HepG2 (cell line): ENCODE data around the gene UBE2E1. TPM values are rescaled to one million over a fixed set of nuclear protein-coding genes. Genes with fewer than 3 reads are reported as not detected.

Source experiments
- IRX3 ChIP-seq: sonication (generic); formaldehyde crosslinking; IDR thresholded peaks from 2 replicates; pipeline ENCODE4 v1.8.1; 2023; ENCODE audit warnings: mild to moderate bottlenecking, low read depth, missing genetic modification reagents, borderline replicate concordance
- KLF11 ChIP-seq: IDR thresholded peaks from 2 replicates; pipeline ENCODE4 v1.6.1; 2016; ENCODE audit warnings: missing compliant biosample characterization
- KMT2B ChIP-seq: IDR thresholded peaks from 2 replicates; pipeline ENCODE4 v1.6.1; 2016; ENCODE audit warnings: missing genetic modification reagents, missing compliant biosample characterization
- PAX8 ChIP-seq: sonication (generic); formaldehyde crosslinking; IDR thresholded peaks from 2 replicates; pipeline ENCODE4 v1.8.0; 2022; ENCODE audit warnings: mild to moderate bottlenecking, missing genetic modification reagents, borderline replicate concordance
- POLR2G ChIP-seq: fragments of 200-400 bp; formaldehyde crosslinking; IDR thresholded peaks from 2 replicates; pipeline ENCODE4 v1.6.1; 2018; ENCODE audit warnings: mild to moderate bottlenecking, low read depth, low read length, moderate library complexity
- RBFOX2 ChIP-seq: fragments of 200-400 bp; formaldehyde crosslinking; IDR thresholded peaks from 2 replicates; pipeline ENCODE4 v1.6.1; 2017; ENCODE audit warnings: low read depth, mild to moderate bottlenecking, low read length
- SMAD3 ChIP-seq: sonication (generic); formaldehyde crosslinking; IDR thresholded peaks from 2 replicates; pipeline ENCODE4 v1.4.0; 2020; ENCODE audit warnings: missing genetic modification reagents
- SOX5 ChIP-seq: IDR thresholded peaks from 2 replicates; pipeline ENCODE4 v1.6.1; 2016; ENCODE audit warnings: borderline replicate concordance
- SOX6 ChIP-seq, 2 experiments: fragments of 450-650 bp in 1 of 2; sonication (generic) in 1 of 2; formaldehyde crosslinking in 1 of 2; IDR thresholded peaks; 2 replicates each; pipeline versions ENCODE4 v1.4.0 to v1.6.1; 2017 to 2020; ENCODE audit warnings: antibody characterized with exemption in 1 of 2, mild to moderate bottlenecking in 1 of 2, missing genetic modification reagents in 1 of 2
- TAF1 ChIP-seq: sonication (generic); formaldehyde crosslinking; IDR thresholded peaks from 2 replicates; pipeline ENCODE4 v1.4.0; 2020; ENCODE audit warnings: missing genetic modification reagents
- TBP ChIP-seq: sonication (generic); formaldehyde crosslinking; IDR thresholded peaks from 2 replicates; pipeline ENCODE4 v1.5.0; 2020; ENCODE audit warnings: missing genetic modification reagents
- ZBTB38 ChIP-seq: sonication (generic); formaldehyde crosslinking; IDR thresholded peaks from 2 replicates; pipeline ENCODE4 v1.5.1; 2020; ENCODE audit warnings: mild to moderate bottlenecking, missing genetic modification reagents
- ZNF333 ChIP-seq: sonication (generic); formaldehyde crosslinking; IDR thresholded peaks from 2 replicates; pipeline ENCODE4 v1.4.0; 2020; ENCODE audit warnings: mild to moderate bottlenecking, missing genetic modification reagents, borderline replicate concordance
- ZNF777 ChIP-seq: sonication (generic); formaldehyde crosslinking; IDR thresholded peaks from 2 replicates; pipeline ENCODE4 v1.4.0; 2020; ENCODE audit warnings: missing genetic modification reagents
- ZSCAN21 ChIP-seq: sonication (generic); formaldehyde crosslinking; IDR thresholded peaks from 2 replicates; pipeline ENCODE4 v1.8.0; 2022; ENCODE audit warnings: mild to moderate bottlenecking, missing genetic modification reagents, moderate library complexity, borderline replicate concordance
- polyA plus RNA-seq, 8 experiments: library from polyadenylated mRNA; depleted of rRNA in 3 of 8; stranded (reverse) in 7 of 8; unstranded in 1 of 8; fragments of >200 nt; fragmentation: Illumina TruSeq in 4 of 8; extraction: Trizol in 4 of 8; gene quantifications; 2 replicates each; pipeline versions ENCODE4 v1.2.1 to v1.2.3, GENCODE V29; 2011 to 2016; ENCODE audit warnings: low read depth in 4 of 8, missing spikeins in 1 of 8, mixed read lengths in 1 of 8; ENCODE audit not compliant: insufficient read depth in 1 of 8
- total RNA-seq, 5 experiments: library from RNA; depleted of rRNA; stranded (reverse); fragments of >200 nt; fragmentation: Illumina TruSeq; extraction: Trizol; gene quantifications; 2 replicates each; pipeline ENCODE4 v1.2.3, GENCODE V29; 2016; ENCODE audit warnings: low read depth in 1 of 5
- TF ChIP-seq, protein P1 (sequence below): sonication (generic); formaldehyde crosslinking; IDR thresholded peaks from 2 replicates; pipeline ENCODE4 v1.5.0; 2020; ENCODE audit warnings: mild to moderate bottlenecking, missing genetic modification reagents, borderline replicate concordance
- TF ChIP-seq, protein P2 (sequence below): sonication (generic); formaldehyde crosslinking; IDR thresholded peaks from 2 replicates; pipeline ENCODE4 v1.4.0; 2020; ENCODE audit warnings: mild to moderate bottlenecking, missing genetic modification reagents
- TF ChIP-seq, protein P3 (sequence below): sonication (generic); formaldehyde crosslinking; IDR thresholded peaks from 2 replicates; pipeline ENCODE4 v1.5.0; 2020; ENCODE audit warnings: mild to moderate bottlenecking, missing genetic modification reagents
- TF ChIP-seq, protein P4 (sequence below): sonication (generic); formaldehyde crosslinking; IDR thresholded peaks from 2 replicates; pipeline ENCODE4 v1.4.0; 2020; ENCODE audit warnings: missing genetic modification reagents

UBE2E1 gene
- total and polyA plus RNA-seq, 2 of the 13 experiments (the other 11 are each of a cell fraction or from before 2014, with no cell fraction given), result 55.4 to 61.8 TPM

DNA sequence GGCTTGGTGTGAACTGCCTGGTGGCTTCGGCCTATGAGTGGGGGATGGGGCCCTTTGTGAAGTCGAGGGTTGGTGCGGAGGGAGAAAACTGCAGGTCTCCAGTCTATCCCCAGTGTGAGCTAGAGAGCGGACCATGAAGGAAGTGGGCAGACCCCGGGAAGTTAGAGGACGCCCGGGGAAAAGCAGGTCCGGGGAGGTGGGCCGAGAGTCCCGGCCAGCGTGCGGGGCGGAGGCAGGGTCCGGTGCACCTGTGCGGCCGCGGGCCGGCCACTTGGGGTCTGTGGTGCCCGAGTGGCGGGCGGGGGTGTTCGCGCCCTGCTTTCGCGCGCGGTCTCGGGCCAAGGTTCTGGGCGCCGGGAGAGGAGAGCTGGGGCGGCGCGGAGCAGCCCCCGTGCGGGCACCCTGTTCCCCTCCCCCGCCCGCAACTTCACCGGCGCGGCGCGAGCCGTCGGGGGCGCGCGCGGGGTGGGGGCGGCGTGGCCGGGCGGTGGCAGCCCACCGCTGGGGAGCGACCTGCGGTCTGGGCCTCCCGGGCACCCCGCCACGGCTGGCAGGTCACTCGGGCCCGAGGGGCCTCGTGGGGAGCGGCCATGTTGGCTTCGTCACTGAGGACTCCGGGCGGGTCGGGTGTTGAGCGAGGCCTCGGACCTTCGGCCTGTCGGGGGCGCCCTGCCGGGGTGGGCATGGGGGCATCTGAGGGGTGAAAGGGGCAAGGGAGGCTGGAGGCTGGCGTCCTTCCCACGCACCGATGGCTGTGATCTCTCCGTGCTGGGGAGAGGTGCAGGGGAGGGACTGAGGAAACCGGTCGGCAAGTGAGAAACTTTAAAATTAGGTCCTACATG, 4.8 kb downstream of the UBE2E1 start (continued):
- TF ChIP-seq, protein P1, sequence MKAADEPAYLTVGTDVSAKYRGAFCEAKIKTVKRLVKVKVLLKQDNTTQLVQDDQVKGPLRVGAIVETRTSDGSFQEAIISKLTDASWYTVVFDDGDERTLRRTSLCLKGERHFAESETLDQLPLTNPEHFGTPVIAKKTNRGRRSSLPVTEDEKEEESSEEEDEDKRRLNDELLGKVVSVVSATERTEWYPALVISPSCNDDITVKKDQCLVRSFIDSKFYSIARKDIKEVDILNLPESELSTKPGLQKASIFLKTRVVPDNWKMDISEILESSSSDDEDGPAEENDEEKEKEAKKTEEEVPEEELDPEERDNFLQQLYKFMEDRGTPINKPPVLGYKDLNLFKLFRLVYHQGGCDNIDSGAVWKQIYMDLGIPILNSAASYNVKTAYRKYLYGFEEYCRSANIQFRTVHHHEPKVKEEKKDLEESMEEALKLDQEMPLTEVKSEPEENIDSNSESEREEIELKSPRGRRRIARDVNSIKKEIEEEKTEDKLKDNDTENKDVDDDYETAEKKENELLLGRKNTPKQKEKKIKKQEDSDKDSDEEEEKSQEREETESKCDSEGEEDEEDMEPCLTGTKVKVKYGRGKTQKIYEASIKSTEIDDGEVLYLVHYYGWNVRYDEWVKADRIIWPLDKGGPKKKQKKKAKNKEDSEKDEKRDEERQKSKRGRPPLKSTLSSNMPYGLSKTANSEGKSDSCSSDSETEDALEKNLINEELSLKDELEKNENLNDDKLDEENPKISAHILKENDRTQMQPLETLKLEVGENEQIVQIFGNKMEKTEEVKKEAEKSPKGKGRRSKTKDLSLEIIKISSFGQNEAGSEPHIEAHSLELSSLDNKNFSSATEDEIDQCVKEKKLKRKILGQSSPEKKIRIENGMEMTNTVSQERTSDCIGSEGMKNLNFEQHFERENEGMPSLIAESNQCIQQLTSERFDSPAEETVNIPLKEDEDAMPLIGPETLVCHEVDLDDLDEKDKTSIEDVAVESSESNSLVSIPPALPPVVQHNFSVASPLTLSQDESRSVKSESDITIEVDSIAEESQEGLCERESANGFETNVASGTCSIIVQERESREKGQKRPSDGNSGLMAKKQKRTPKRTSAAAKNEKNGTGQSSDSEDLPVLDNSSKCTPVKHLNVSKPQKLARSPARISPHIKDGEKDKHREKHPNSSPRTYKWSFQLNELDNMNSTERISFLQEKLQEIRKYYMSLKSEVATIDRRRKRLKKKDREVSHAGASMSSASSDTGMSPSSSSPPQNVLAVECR, result peak; percentile 29; the same call in 1 of the 2 replicates
- TF ChIP-seq TBP (CRISPR knock-in tag) (no peak), ZNF333 (CRISPR knock-in tag) (no peak), ZBTB38 (CRISPR knock-in tag) (0 out of 2 replicates have a peak, but pooled peaks have one; percentile 5), RBFOX2 (peak; percentile 80), PAX8 (CRISPR knock-in tag) (0 out of 2 replicates have a peak, but pooled peaks have one; percentile 24), SOX6 (IDR thresholded peaks at IDR 0.05) (no peak), SOX6 (CRISPR knock-in tag; IDR thresholded peaks at IDR 0.05) (no peak), ZSCAN21 (peak; percentile 35; the same call in 1 of the 2 replicates), POLR2G (peak; percentile 64), KMT2B (CRISPR knock-in tag) (peak; percentile 49), KLF11 (CRISPR knock-in tag) (peak; percentile 38; the same call in 1 of the 2 replicates), IRX3 (CRISPR knock-in tag) (peak; percentile 26; the same call in 1 of the 2 replicates), ZNF777 (CRISPR knock-in tag) (peak; percentile 33; the same call in 1 of the 2 replicates), SMAD3 (CRISPR knock-in tag) (no peak), TAF1 (CRISPR knock-in tag) (peak; percentile 59), SOX5 (CRISPR knock-in tag) (peak; percentile 8; the same call in 1 of the 2 replicates)
- TF ChIP-seq, protein P2, sequence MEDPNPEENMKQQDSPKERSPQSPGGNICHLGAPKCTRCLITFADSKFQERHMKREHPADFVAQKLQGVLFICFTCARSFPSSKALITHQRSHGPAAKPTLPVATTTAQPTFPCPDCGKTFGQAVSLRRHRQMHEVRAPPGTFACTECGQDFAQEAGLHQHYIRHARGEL (CRISPR knock-in tag), result no peak
- TF ChIP-seq, protein P3, sequence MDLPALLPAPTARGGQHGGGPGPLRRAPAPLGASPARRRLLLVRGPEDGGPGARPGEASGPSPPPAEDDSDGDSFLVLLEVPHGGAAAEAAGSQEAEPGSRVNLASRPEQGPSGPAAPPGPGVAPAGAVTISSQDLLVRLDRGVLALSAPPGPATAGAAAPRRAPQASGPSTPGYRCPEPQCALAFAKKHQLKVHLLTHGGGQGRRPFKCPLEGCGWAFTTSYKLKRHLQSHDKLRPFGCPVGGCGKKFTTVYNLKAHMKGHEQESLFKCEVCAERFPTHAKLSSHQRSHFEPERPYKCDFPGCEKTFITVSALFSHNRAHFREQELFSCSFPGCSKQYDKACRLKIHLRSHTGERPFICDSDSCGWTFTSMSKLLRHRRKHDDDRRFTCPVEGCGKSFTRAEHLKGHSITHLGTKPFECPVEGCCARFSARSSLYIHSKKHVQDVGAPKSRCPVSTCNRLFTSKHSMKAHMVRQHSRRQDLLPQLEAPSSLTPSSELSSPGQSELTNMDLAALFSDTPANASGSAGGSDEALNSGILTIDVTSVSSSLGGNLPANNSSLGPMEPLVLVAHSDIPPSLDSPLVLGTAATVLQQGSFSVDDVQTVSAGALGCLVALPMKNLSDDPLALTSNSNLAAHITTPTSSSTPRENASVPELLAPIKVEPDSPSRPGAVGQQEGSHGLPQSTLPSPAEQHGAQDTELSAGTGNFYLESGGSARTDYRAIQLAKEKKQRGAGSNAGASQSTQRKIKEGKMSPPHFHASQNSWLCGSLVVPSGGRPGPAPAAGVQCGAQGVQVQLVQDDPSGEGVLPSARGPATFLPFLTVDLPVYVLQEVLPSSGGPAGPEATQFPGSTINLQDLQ (CRISPR knock-in tag), result 0 out of 2 replicates have a peak, but pooled peaks have one; percentile 52
- TF ChIP-seq, protein P4, sequence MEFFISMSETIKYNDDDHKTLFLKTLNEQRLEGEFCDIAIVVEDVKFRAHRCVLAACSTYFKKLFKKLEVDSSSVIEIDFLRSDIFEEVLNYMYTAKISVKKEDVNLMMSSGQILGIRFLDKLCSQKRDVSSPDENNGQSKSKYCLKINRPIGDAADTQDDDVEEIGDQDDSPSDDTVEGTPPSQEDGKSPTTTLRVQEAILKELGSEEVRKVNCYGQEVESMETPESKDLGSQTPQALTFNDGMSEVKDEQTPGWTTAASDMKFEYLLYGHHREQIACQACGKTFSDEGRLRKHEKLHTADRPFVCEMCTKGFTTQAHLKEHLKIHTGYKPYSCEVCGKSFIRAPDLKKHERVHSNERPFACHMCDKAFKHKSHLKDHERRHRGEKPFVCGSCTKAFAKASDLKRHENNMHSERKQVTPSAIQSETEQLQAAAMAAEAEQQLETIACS (CRISPR knock-in tag), result peak; percentile 63; the same call in 1 of the 2 replicates
